ENCODE results near the gene RORC. TPM values are rescaled to one million over a fixed set of nuclear protein-coding genes. Genes with fewer than 3 reads are reported as not detected.
A peak's percentile ranks its signal among the peaks of the same experiment; 100 is the strongest.

RORC gene
- total and polyA plus RNA-seq, 4 donors: 0.10 to 1.6 (median 0.24) TPM; not detected in 1

DNA sequence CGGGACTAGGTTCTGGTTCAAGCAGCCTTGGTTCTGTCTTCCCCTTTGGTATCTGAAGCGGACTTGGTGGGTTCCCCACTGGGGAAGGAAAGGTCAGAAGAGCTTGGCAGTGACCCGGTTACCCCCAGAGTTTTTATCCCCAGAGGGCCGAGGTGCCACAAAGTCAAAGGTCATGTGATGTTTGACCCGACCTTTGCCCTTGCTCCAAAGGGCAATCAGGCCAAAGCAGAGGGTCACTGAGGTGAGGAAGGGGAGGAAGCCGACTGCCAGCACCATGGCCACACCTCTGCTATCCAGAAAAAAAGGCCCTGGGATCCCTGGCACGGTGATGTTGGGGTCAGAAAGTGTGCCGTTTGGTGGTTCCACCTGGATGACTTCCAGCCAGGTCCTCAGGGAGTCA is 30.8 kb downstream of the RORC start:
- no peaks in the 10 kb centered on the region for H3K4me1 ChIP-seq (ENCODE audit: control insufficient read depth in 1 of 2, insufficient read depth in 2 of 2, low read length in 2 of 2)
- no peak for ATAC-seq (ENCODE audit: low FRiP score)
- no peak for DNase-seq
- H3K27me3 ChIP-seq (ENCODE audit: control insufficient read depth in 1 of 2, insufficient read depth in 2 of 2, low read length in 1 of 2): no peaks in the 10 kb centered on the region
- H3K36me3 ChIP-seq (ENCODE audit: control insufficient read depth in 1 of 2, insufficient read depth in 2 of 2, low read length in 1 of 2): peaks cover 0 to 3% of the 10 kb centered on the region in 2 donors
- no peaks in the 10 kb centered on the region for H3K9me3 ChIP-seq (ENCODE audit: control insufficient read depth, low read length)
- 49 to 65% methylated on average over 8 of the region's 8 CpGs for WGBS, 2 donors
- H3K27ac ChIP-seq (ENCODE audit: low read depth in 1 of 2, low read length in 2 of 2): no peak overlapping the region
- H3K4me3 ChIP-seq (ENCODE audit: low read length in 2 of 2): no peak overlapping the region
- intact Hi-C loops (cut with DNase I): no loop called here

DNA sequence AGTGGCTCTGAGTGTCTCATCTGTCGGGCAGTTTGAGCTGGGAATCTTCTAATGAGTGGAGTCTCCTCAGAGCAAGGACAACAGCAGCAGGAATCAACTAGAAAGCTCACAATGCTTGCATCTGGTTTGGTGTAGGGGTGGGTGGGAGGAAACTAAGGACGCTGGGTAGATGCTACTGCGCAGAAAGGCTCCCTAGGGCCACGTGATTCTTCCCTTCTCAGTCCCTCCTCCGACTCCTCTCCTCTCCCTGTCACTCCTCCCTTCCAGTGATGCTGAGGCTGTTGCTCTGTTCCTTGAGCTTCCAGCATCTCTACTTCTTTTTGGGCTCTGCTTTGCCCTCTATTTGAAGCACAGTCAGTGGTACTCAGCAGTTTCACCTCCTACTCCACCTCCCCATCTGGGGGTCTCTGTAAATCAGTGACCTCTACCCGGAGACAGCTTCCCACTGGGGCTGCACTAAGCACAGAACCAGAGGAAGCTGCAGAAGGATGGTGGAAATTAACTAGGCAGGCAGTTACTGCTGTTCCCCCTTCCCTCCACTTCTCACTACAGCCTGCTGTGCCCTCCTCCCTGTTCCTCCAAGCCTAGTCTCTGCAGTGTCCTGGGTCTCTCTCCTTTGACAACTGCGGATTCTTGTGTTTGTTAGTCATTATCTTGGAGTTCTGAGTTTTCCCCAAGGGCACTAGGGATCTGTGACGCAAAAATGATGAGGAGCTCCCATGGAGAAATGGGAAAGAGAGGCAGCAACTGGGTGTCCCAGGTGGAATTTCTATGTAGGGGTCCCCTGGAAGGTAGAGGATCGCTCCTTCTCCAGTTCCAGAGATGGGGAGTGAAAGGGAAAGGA is 32.2 kb downstream of the RORC start:
- intact Hi-C loops (cut with DNase I): no loop called here
- DNase-seq (no peak), ATAC-seq (ENCODE audit: low FRiP score) (no peak)
- WGBS, 2 donors: 35 to 46% methylated on average over 9 of the region's 9 CpGs
- Histone ChIP-seq H3K36me3 (ENCODE audit: control insufficient read depth in 1 of 2, insufficient read depth in 2 of 2, low read length in 1 of 2) (peaks cover 0 to 3% of the 10 kb centered on the region in 2 donors), H3K27ac (ENCODE audit: low read depth in 1 of 2, low read length in 2 of 2) (no peak overlapping the region), H3K4me1 (ENCODE audit: control insufficient read depth in 1 of 2, insufficient read depth in 2 of 2, low read length in 2 of 2) (no peaks in the 10 kb centered on the region), H3K4me3 (ENCODE audit: low read length in 2 of 2) (no peak overlapping the region), H3K27me3 (ENCODE audit: control insufficient read depth in 1 of 2, insufficient read depth in 2 of 2, low read length in 1 of 2) (no peaks in the 10 kb centered on the region), H3K9me3 (ENCODE audit: control insufficient read depth, low read length) (no peaks in the 10 kb centered on the region)

DNA sequence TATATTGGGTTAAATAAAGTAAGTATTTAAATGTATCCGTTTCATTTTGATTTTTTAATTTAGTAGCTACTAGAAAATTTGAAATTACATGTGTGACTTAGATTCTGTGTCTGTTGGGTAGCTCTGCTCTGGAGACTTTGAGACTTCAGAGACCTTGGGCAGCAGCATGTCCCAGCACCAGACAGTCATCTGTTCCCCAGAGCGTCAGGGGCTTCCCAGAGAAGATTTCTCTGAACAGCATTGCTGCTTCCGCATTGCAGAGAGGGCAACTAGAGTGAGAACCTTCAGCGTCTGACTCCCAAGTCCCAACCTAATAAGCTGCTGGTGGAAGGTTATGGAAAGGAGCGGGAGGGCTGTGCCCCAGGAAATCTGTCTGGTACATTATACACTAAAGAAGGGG is 33.0 kb downstream of the RORC start:
- H3K9me3 ChIP-seq (ENCODE audit: control insufficient read depth, low read length): no peaks in the 10 kb centered on the region
- H3K27ac ChIP-seq (ENCODE audit: low read depth in 1 of 2, low read length in 2 of 2): no peak overlapping the region
- 89 to 91% methylated on average over 5 of the region's 5 CpGs for WGBS, 2 donors
- ATAC-seq (ENCODE audit: low FRiP score) (no peak), DNase-seq (no peak)
- no peaks in the 10 kb centered on the region for H3K27me3 ChIP-seq (ENCODE audit: control insufficient read depth in 1 of 2, insufficient read depth in 2 of 2, low read length in 1 of 2)
- no peak overlapping the region for H3K4me3 ChIP-seq (ENCODE audit: low read length in 2 of 2)
- no peaks in the 10 kb centered on the region for H3K4me1 ChIP-seq (ENCODE audit: control insufficient read depth in 1 of 2, insufficient read depth in 2 of 2, low read length in 2 of 2)
- H3K36me3 ChIP-seq (ENCODE audit: control insufficient read depth in 1 of 2, insufficient read depth in 2 of 2, low read length in 1 of 2): peaks cover 0 to 3% of the 10 kb centered on the region in 2 donors
- intact Hi-C loops (cut with DNase I): no loop called here

DNA sequence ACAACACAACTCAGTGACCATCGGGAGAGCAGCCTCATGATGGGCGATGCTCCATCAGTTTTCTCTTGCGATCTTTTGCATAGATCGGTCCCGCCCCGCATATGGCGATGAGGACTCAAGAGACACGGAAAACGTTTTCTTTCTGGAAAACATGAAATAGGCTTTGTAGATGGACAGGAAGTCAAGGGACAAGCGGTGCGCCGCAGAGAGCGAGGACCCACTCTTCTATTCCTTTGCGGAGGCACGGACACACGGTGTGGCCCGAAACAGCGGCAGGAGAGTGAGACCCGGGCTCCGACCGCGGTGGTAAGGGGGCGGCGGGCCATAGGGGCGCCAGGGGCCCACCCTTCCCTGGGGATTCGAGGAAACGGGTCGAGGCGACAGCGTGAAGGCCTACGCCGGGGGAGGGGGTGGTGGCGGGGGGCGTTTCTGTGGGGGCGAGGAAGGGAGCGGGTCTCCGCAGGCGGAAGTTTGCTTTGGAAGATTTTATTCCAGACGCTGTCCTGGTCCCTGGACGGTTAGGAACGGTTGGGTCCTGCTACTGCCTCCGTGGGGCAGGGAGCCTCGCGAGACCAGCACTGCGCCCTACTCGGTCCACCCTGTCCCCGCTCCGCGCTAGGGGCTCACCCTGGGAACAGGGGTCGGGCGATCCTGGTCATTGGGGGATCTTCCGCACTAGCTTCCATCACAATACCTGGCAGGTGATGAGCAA is 40.5 kb downstream of the RORC start:
- DNase-seq: no peak
- H3K27ac ChIP-seq (ENCODE audit: low read depth in 1 of 2, low read length in 2 of 2): peak overlapping the region in 1 of 2 donors; percentile 25

DNA sequence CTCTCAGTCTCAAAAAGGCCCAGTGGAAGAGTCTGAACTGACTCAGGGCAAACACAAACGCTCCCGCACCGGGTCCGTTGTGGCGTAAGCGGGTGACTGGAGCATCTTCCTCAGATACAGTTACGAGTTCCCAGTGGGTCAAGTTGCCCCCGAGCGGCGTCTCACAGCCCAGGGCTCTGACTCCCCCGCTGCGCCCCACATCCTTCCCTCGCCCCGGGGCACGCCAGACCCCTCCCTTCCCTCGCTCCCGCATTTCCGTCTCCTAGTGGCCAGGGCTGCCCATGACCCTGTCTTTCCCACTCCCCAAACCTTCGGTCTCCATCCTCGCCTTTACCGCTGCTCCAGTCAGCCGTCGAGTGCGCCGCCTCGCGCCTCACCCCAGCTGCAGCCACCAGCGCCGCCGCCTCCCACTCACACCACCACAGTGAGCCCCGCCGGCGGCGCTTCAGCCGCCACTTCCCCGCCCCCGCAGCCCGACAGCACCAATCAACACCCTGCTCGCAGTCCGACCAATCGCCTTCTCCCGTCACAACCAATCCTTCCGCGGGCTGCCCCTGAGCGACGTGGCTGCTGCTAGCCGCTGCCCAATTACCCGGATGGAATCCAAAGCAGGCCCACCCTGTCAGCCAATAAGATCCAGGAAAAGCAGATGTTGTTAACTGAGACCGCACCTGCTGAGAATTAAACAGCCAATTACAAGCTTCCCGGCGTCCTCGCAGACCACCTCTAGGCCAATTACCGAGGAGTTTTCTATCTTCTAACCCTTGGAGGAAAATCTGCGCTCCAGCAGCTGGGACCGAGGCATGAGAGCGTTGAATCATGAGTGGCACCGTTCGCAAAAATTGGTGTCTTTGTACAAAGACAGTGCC is 41.3 kb downstream of the RORC start, which contains the start of gene TDRKH:
Gene TDRKH (minus strand): TSS at position 430 of the 869 bp plus-strand sequence. CDS start 7,478 bp downstream, outside the sequence.
- 0 to 1% methylated on average over 57 to 58 of the region's 58 CpGs for WGBS, 2 donors
- DNase-seq (peak; percentile 99), ATAC-seq (ENCODE audit: low FRiP score) (peak; percentile 99)
- Histone ChIP-seq H3K4me3 (ENCODE audit: low read length in 2 of 2) (peak within 1 kb of the TSS; percentile 66 to 84), H3K4me1 (ENCODE audit: control insufficient read depth in 1 of 2, insufficient read depth in 2 of 2, low read length in 2 of 2) (no peaks in the 10 kb centered on the region), H3K9me3 (ENCODE audit: control insufficient read depth, low read length) (no peaks in the 10 kb centered on the region), H3K36me3 (ENCODE audit: control insufficient read depth in 1 of 2, insufficient read depth in 2 of 2, low read length in 1 of 2) (no peaks in the 10 kb centered on the region), H3K27ac (ENCODE audit: low read depth in 1 of 2, low read length in 2 of 2) (peak within 1 kb of the TSS in 1 of 2 donors; percentile 25), H3K27me3 (ENCODE audit: control insufficient read depth in 1 of 2, insufficient read depth in 2 of 2, low read length in 1 of 2) (no peaks in the 10 kb centered on the region)
- intact Hi-C loops (cut with DNase I): no loop called here

More for the DNA sequence above, 40.5 kb downstream of the RORC start:
- Histone ChIP-seq H3K36me3 (ENCODE audit: control insufficient read depth in 1 of 2, insufficient read depth in 2 of 2, low read length in 1 of 2) (no peaks in the 10 kb centered on the region), H3K9me3 (ENCODE audit: control insufficient read depth, low read length) (no peaks in the 10 kb centered on the region), H3K4me3 (ENCODE audit: low read length in 2 of 2) (peak overlapping the region; percentile 66 to 84), H3K4me1 (ENCODE audit: control insufficient read depth in 1 of 2, insufficient read depth in 2 of 2, low read length in 2 of 2) (no peaks in the 10 kb centered on the region), H3K27me3 (ENCODE audit: control insufficient read depth in 1 of 2, insufficient read depth in 2 of 2, low read length in 1 of 2) (no peaks in the 10 kb centered on the region)
- intact Hi-C loops (cut with DNase I): no loop called here
- ATAC-seq (ENCODE audit: low FRiP score): peak; percentile 56
- 1% methylated on average over 46 to 52 of the region's 52 CpGs for WGBS, 2 donors

DNA sequence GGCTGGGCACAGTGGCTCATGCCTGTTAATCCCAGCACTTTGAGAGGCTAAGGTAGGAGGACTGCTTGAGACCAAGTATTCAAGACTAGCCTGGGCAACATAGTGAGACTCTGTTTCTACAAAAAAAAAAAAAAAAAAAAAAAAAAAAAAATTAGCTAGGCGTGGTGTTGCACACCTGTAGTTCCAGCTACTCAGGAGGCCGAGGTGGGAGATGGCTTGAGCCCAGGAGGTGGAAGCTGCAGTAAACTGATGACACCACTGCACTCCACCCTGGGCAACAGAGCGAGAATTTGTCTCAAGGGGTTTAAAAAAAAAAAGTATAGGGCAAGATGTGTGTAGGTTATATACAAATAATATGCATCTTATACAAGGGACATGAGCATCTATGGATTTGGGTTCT is 43.9 kb downstream of the RORC start:
- Histone ChIP-seq H3K27me3 (ENCODE audit: control insufficient read depth in 1 of 2, insufficient read depth in 2 of 2, low read length in 1 of 2) (no peaks in the 10 kb centered on the region), H3K4me1 (ENCODE audit: control insufficient read depth in 1 of 2, insufficient read depth in 2 of 2, low read length in 2 of 2) (no peaks in the 10 kb centered on the region), H3K36me3 (ENCODE audit: control insufficient read depth in 1 of 2, insufficient read depth in 2 of 2, low read length in 1 of 2) (no peaks in the 10 kb centered on the region), H3K4me3 (ENCODE audit: low read length in 2 of 2) (no peak overlapping the region), H3K27ac (ENCODE audit: low read depth in 1 of 2, low read length in 2 of 2) (no peak overlapping the region), H3K9me3 (ENCODE audit: control insufficient read depth, low read length) (no peaks in the 10 kb centered on the region)
- ATAC-seq (ENCODE audit: low FRiP score): no peak
- no peak for DNase-seq
- WGBS, 2 donors: 87 to 94% methylated on average over 3 of the region's 3 CpGs
- intact Hi-C loops (cut with DNase I): no loop called here

DNA sequence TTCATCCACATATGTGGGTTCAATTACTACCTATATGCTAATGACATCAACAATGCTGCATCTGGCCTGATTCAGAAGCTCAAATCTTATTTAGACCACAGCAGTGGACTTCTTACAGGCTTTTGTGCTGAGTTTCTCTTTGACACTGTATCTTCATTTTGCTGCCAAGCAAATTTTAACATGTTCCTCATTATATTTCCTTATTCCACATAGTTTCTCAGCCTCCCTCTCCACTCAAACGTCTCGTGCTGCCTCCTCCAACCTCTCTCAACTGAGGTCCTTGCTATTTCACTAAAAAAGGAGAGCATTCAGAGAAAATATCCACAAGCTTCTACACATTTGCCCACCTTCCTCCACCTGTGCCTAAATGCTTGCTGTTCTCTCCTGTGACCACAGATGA is 47.8 kb downstream of the RORC start:
- no peak for ATAC-seq (ENCODE audit: low FRiP score)
- Histone ChIP-seq H3K27me3 (ENCODE audit: control insufficient read depth in 1 of 2, insufficient read depth in 2 of 2, low read length in 1 of 2) (no peaks in the 10 kb centered on the region), H3K36me3 (ENCODE audit: control insufficient read depth in 1 of 2, insufficient read depth in 2 of 2, low read length in 1 of 2) (peaks cover under 1 to 6% of the 10 kb centered on the region in 2 donors), H3K4me3 (ENCODE audit: low read length in 2 of 2) (no peak overlapping the region), H3K27ac (ENCODE audit: low read depth in 1 of 2, low read length in 2 of 2) (no peak overlapping the region), H3K4me1 (ENCODE audit: control insufficient read depth in 1 of 2, insufficient read depth in 2 of 2, low read length in 2 of 2) (no peaks in the 10 kb centered on the region), H3K9me3 (ENCODE audit: control insufficient read depth, low read length) (no peaks in the 10 kb centered on the region)
- 68 to 69% methylated on average over 2 of the region's 2 CpGs for WGBS, 2 donors
- intact Hi-C loops (cut with DNase I): no loop called here
- DNase-seq: no peak

DNA sequence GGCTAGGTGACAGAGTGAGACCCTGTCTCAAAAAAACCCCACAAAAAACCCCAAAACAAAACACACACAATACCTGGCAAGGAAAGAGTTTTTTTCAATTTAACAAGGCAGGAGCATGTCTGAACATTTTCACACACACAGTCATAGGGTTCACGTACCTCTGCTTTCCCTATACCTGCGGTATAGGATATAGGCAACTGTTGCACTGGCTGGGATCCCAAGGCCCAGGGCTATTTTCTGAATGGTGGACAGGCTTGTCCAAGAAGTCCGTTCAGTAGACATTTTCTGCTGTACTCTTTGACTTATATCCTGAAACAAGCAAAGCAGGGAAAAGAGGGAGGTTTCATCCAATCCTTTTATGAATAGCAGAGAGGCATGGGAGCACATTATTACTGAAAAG is 48.9 kb downstream of the RORC start:
- ATAC-seq (ENCODE audit: low FRiP score) (no peak), DNase-seq (no peak)
- WGBS, 2 donors: 83 to 85% methylated on average over 3 of the region's 3 CpGs
- intact Hi-C loops (cut with DNase I): no loop called here
- Histone ChIP-seq H3K4me1 (ENCODE audit: control insufficient read depth in 1 of 2, insufficient read depth in 2 of 2, low read length in 2 of 2) (no peaks in the 10 kb centered on the region), H3K4me3 (ENCODE audit: low read length in 2 of 2) (no peak overlapping the region), H3K9me3 (ENCODE audit: control insufficient read depth, low read length) (no peaks in the 10 kb centered on the region), H3K36me3 (ENCODE audit: control insufficient read depth in 1 of 2, insufficient read depth in 2 of 2, low read length in 1 of 2) (peaks cover 6 to 7% of the 10 kb centered on the region in 2 donors), H3K27me3 (ENCODE audit: control insufficient read depth in 1 of 2, insufficient read depth in 2 of 2, low read length in 1 of 2) (no peaks in the 10 kb centered on the region), H3K27ac (ENCODE audit: low read depth in 1 of 2, low read length in 2 of 2) (no peak overlapping the region)

Measured in aorta (tissue), 5 donors.